Smooth muscle cell (in vitro differentiated cells): ENCODE results near the gene SHD. TPM values are rescaled to one million over a fixed set of nuclear protein-coding genes. Genes with fewer than 3 reads are reported as not detected.
A peak's percentile ranks its signal among the peaks of the same experiment; 100 is the strongest.
"Not testable (repeated sequence)": the region's sequence is repeated elsewhere in the genome, so short reads cannot be mapped to it uniquely, and the experiment has no call there.

Experiments used
- DNase-seq: peaks from one replicate; lab custom pipeline; 2025; ENCODE audit not compliant: unreplicated experiment; lab: John Stamatoyannopoulos, UW
- H2AFZ ChIP-seq: fragments of 200-600 bp; sonication (generic); 2 replicates; pipeline ENCODE4 v1.6.0; 2016; ENCODE audit warnings: antibody characterized with exemption, low read depth, mild to moderate bottlenecking
- H3F3A ChIP-seq: fragments of 200-600 bp; sonication (generic); 2 replicates; pipeline ENCODE4 v1.6.0; 2017; ENCODE audit warnings: antibody characterized with exemption, low read depth
- H3K27ac ChIP-seq: fragments of 200-600 bp; sonication (generic); 2 replicates; pipeline ENCODE4 v1.5.1; 2016; ENCODE audit warnings: low read depth, mild to moderate bottlenecking
- H3K27me3 ChIP-seq: fragments of 200-600 bp; sonication (generic); 2 replicates; pipeline ENCODE4 v1.6.1; 2016; ENCODE audit warnings: low read depth, mild to moderate bottlenecking
- H3K36me3 ChIP-seq: fragments of 200-600 bp; sonication (generic); 2 replicates; pipeline ENCODE4 v1.5.1; 2016; ENCODE audit warnings: low read depth
- H3K4me1 ChIP-seq: fragments of 200-600 bp; sonication (generic); 2 replicates; pipeline ENCODE4 v1.5.1; 2016; ENCODE audit warnings: low read depth
- H3K4me2 ChIP-seq: fragments of 200-600 bp; sonication (generic); 2 replicates; pipeline ENCODE4 v1.6.0; 2016; ENCODE audit warnings: mild to moderate bottlenecking
- H3K4me3 ChIP-seq: fragments of 200-600 bp; sonication (generic); 2 replicates; pipeline ENCODE4 v1.5.1; 2016; ENCODE audit warnings: mild to moderate bottlenecking
- H3K79me2 ChIP-seq: fragments of 200-600 bp; sonication (generic); 2 replicates; pipeline ENCODE4 v1.6.0; 2016; ENCODE audit warnings: low read depth, mild to moderate bottlenecking
- H3K9ac ChIP-seq: fragments of 200-600 bp; sonication (generic); 2 replicates; pipeline ENCODE4 v1.6.0; 2016; ENCODE audit warnings: low read depth
- H3K9me3 ChIP-seq: fragments of 200-600 bp; sonication (generic); replicated peaks from 2 replicates; pipeline ENCODE4 v1.5.1; 2016; ENCODE audit warnings: low read depth
- H4K20me1 ChIP-seq: fragments of 200-600 bp; sonication (generic); 2 replicates; pipeline ENCODE4 v1.6.0; 2016; ENCODE audit warnings: low read depth
- WGBS: methylation state at CpG from one replicate; pipeline ENCODE4 v1.1.7; 2016; ENCODE audit warnings: low lambda C conversion rate; 5-methylcytosine and 5-hydroxymethylcytosine counted together
- polyA plus RNA-seq: library from polyadenylated mRNA; unstranded; fragments of >200 nt; fragmentation: Nextera tagmentation; extraction: Ambion mirVana; gene quantifications from 2 replicates; pipeline ENCODE4 v1.2.1, GENCODE V29; 2016
- total RNA-seq: library from RNA; depleted of rRNA; stranded (reverse); fragments of >200 nt; gene quantifications from 2 replicates; pipeline ENCODE4 v1.2.3, GENCODE V29; 2014
- TF ChIP-seq, protein P1 (sequence below): fragments of 200-600 bp; sonication (generic); IDR thresholded peaks from 2 replicates; pipeline ENCODE4 v1.5.1; 2017; ENCODE audit warnings: borderline replicate concordance, mild to moderate bottlenecking, antibody characterized with exemption; ENCODE audit not compliant: insufficient read depth, poor library complexity, severe bottlenecking

Gene SHD
- total and polyA plus RNA-seq, 2 experiments from 2014 or later, result not detected

DNA sequence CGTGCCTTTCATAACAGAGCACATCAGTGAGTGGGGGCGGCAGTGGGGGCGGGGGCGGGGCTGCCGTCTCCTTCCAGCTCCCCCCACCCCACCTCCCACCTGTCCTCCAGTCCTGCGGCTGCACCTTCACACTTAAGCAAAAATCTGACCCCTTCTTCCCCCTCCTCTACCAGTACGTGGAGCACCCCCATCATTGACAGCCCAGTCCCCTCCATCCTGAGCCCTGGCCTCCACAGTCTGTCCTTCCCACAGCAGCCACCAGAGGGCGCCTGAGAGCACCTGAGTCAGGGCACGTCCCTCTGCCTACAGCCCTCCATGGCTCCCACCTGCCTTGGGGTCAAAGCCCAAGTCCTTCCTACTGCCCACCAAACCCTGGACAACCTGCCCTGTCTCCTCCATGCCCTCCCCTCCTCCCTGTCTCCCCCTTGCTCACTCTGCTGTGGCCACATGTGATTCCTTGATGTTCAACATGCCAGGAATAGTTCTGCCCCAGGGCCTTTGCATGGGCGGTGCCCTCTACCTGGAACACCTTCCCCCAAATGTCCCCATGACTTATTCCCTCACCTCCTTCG lies 45.7 kb upstream of the SHD start:
- H3K27me3 ChIP-seq, result no peaks in the 10 kb centered on the region
- no peaks in the 10 kb centered on the region for H3K79me2 ChIP-seq
- no peaks in the 10 kb centered on the region for H3K9me3 ChIP-seq
- no peak overlapping the region for H3K27ac ChIP-seq
- no peaks in the 10 kb centered on the region for H3K4me1 ChIP-seq
- H3K36me3 ChIP-seq, result no peaks in the 10 kb centered on the region
- H2AFZ ChIP-seq, result no peak overlapping the region
- WGBS, result 56% methylated on average over 5 of the region's 11 CpGs
- peaks cover 3% of the 10 kb centered on the region for H3F3A ChIP-seq
- peak; percentile 4 for DNase-seq
- H3K9ac ChIP-seq, result no peak overlapping the region
- no peaks in the 10 kb centered on the region for H4K20me1 ChIP-seq
- H3K4me2 ChIP-seq, result no peak overlapping the region
- TF ChIP-seq, protein P1, sequence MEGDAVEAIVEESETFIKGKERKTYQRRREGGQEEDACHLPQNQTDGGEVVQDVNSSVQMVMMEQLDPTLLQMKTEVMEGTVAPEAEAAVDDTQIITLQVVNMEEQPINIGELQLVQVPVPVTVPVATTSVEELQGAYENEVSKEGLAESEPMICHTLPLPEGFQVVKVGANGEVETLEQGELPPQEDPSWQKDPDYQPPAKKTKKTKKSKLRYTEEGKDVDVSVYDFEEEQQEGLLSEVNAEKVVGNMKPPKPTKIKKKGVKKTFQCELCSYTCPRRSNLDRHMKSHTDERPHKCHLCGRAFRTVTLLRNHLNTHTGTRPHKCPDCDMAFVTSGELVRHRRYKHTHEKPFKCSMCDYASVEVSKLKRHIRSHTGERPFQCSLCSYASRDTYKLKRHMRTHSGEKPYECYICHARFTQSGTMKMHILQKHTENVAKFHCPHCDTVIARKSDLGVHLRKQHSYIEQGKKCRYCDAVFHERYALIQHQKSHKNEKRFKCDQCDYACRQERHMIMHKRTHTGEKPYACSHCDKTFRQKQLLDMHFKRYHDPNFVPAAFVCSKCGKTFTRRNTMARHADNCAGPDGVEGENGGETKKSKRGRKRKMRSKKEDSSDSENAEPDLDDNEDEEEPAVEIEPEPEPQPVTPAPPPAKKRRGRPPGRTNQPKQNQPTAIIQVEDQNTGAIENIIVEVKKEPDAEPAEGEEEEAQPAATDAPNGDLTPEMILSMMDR, result peak; percentile 60
- no peak overlapping the region for H3K4me3 ChIP-seq

DNA sequence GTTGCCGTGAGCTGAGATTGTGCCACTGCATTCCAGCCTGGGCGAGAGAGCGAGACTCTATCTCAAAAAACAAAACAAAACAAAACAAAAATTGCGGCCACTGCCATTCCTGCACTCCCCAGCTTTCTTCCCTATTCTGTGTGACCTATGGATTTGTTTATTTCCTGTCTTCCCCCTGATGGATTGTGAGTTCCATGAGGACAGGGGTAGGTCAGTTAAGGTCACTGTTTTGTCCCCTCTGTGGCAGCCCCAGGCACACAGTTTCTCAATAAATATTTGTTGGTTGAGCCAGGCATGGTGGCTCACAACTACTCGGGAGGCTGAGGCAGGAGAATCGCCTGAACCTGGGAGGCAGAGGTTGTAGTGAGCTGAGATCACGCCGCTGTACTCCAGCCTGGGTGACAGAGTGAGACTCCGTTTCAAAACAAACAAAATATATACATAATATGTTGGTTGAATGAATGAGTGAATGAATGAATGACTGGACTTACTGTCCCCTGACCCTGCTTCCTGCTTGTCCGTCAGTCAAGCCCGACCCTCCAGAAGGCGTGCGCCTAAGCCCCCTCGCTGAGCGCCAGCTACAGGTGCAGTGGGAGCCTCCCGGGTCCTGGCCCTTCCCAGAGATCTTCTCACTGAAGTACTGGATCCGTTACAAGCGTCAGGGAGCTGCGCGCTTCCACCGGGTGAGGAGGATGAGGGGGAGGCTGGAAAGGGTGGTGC lies 44.8 kb upstream of the SHD start:
- H3F3A ChIP-seq, result peaks cover 3% of the 10 kb centered on the region
- H4K20me1 ChIP-seq, result no peaks in the 10 kb centered on the region
- no peak overlapping the region for H2AFZ ChIP-seq
- H3K9me3 ChIP-seq, result no peaks in the 10 kb centered on the region
- no peak overlapping the region for H3K4me3 ChIP-seq
- no peak for DNase-seq
- H3K79me2 ChIP-seq, result no peaks in the 10 kb centered on the region
- H3K36me3 ChIP-seq, result no peaks in the 10 kb centered on the region
- H3K9ac ChIP-seq, result no peak overlapping the region
- no peaks in the 10 kb centered on the region for H3K27me3 ChIP-seq
- no peaks in the 10 kb centered on the region for H3K4me1 ChIP-seq
- no peak overlapping the region for H3K4me2 ChIP-seq
- H3K27ac ChIP-seq, result no peak overlapping the region
- TF ChIP-seq, protein P1, result no peak
- 80% methylated on average over 21 of the region's 21 CpGs for WGBS

DNA sequence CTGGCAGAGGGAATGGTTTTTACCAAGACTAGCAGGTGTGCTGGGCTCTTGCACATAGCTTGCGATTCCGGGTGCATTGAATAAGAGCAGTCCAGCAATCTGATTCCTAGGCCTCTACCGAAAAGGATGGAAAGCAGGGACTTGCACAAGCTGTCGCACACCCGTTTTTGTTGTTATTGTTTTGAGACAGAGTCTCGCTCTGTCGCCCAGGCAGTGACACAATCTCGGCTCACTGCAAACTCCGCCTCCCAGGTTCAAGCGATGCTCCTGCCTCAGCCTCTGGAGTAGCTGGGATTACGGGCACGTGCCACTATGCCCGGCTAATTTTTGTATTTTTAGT lies 44.2 kb upstream of the SHD start:
- H3K79me2 ChIP-seq, result no peaks in the 10 kb centered on the region
- no peaks in the 10 kb centered on the region for H3K9me3 ChIP-seq
- no peaks in the 10 kb centered on the region for H3K4me1 ChIP-seq
- H3K4me3 ChIP-seq, result no peak overlapping the region
- no peak overlapping the region for H3K27ac ChIP-seq
- H3K27me3 ChIP-seq, result no peaks in the 10 kb centered on the region
- TF ChIP-seq, protein P1, result no peak
- no peak overlapping the region for H3K4me2 ChIP-seq
- H2AFZ ChIP-seq, result no peak overlapping the region
- no peak for DNase-seq
- H3K36me3 ChIP-seq, result no peaks in the 10 kb centered on the region
- no peak overlapping the region for H3K9ac ChIP-seq
- WGBS, result 87% methylated on average over 13 of the region's 13 CpGs
- no peaks in the 10 kb centered on the region for H3F3A ChIP-seq
- H4K20me1 ChIP-seq, result no peaks in the 10 kb centered on the region

DNA sequence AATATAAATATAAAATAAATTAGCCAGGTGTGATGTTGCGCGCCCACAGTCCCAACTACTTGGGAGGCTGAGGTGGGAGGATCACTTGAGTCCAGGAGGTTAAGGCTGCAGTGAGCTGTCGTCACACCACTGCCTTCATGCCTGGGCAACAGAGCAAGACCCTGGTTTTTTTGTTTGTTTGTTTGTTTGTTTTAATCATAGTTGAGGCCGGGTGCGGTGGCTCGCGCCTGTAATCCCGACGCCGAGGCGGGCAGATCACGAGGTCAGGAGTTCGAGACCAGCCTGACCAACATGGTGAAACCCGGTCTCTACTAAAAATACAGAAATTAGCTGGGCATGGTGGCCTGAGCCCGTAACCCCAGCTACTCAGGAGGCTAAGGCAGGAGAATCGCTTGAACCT lies 41.6 kb upstream of the SHD start:
- H3F3A ChIP-seq, H2AFZ ChIP-seq, H3K4me3 ChIP-seq, H3K4me1 ChIP-seq, H4K20me1 ChIP-seq, DNase-seq, H3K36me3 ChIP-seq, H3K9ac ChIP-seq, H3K27me3 ChIP-seq, H3K9me3 ChIP-seq, H3K27ac ChIP-seq, H3K4me2 ChIP-seq, H3K79me2 ChIP-seq: not testable (repeated sequence)
- 92% methylated on average over 16 of the region's 16 CpGs for WGBS
